IPS-18a (cell line): Measurements from ENCODE around the gene SPAG6.

Experiments used
- H3K27ac ChIP-seq: one replicate; pipeline ENCODE4 v1.5.1; 2013; ENCODE audit warnings: low read length
- H3K27me3 ChIP-seq: one replicate; pipeline ENCODE4 v1.6.1; 2013; ENCODE audit warnings: mild to moderate bottlenecking, low read length; ENCODE audit not compliant: control insufficient read depth, insufficient read depth
- H3K36me3 ChIP-seq: one replicate; pipeline ENCODE4 v1.6.1; 2013; ENCODE audit warnings: low read depth, low read length; ENCODE audit not compliant: control insufficient read depth
- H3K4me1 ChIP-seq: one replicate; pipeline ENCODE4 v1.6.1; 2013; ENCODE audit warnings: low read depth, low read length; ENCODE audit not compliant: control insufficient read depth
- H3K4me3 ChIP-seq: one replicate; pipeline ENCODE4 v1.5.1; 2013; ENCODE audit warnings: low read length
- H3K9ac ChIP-seq: one replicate; pipeline ENCODE4 v1.6.1; 2013; ENCODE audit warnings: mild to moderate bottlenecking, low read length, moderate library complexity
- H3K9me3 ChIP-seq: one replicate; pipeline ENCODE4 v1.6.1; 2013; ENCODE audit warnings: low read depth, low read length; ENCODE audit not compliant: control insufficient read depth

SPAG6 gene

DNA sequence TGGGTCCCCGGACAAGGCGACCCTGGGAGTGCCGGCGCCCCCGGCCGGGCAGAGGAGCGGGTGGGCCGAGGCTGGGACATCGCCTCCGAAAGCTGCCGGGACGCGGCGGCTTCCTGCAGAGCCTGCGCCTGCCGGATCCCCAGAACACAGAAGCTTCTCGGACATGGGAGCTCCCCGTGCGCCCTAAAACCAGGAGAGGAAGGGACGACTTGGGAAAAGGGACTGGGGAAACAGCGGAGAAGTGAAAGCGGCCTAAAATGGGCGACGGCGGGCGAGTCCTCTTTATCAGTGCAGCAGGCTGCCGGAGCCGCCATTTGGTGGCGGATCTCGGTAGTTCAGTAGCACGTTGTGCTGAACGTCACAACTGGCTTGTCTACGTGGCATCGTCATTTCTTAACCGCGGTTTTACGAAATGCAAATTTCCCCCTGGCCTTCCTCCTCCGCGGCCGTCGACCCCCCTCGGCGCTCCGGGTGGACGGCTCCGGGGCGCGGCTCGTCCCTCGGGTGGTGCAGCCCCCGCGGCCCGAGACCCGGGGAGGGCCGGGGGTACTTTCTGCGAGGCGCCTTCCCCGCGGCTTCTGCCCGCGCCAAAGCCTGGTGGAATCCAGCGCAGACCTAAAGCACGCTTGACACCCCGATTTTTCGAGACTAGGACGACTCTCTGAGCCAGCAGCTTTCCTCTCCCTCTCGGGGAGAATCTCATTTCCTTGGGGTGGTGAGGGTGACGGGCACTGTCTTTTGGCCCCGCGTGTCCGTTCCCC is 9.9 kb upstream of the SPAG6 start:
- Histone ChIP-seq H3K9ac (no peak overlapping the region), H3K27me3 (peaks cover 100% of the 10 kb centered on the region), H3K4me3 (peak overlapping the region; percentile 39), H3K4me1 (peaks cover 12% of the 10 kb centered on the region), H3K27ac (no peak overlapping the region), H3K36me3 (no peaks in the 10 kb centered on the region), H3K9me3 (no peaks in the 10 kb centered on the region)

DNA sequence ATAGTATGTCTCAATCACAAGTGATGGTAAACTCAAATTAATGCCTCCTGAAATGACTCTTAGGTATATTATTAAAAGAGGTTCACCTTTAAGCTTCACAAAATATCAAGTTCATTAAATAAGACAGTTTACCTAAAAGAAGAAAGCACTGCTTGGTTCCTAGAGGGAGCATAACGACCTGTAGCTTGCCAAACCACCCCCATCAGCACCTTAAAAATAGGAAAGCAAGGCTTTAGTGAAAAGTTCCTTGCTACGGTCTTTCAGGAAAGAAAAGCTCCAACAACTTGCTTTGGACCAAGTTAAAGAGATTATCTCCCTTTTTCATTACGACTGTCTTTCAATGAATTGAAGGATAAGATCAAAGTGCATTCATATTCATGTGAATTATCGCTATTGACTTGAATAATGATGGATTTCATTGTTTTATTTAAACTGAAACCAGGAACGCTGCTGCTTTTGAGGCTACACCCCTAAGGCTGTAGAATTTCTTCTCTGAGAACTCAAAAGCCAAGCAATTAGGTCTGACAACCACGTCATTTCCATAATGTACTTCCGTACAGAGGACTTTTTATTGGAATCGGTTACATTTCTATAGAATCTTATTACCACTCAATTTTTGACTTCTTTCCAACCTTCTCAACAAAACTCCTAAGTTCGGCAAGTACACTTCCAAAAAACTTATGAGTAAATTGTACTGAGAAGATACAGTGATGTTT is 7.0 kb upstream of the SPAG6 start:
- no peaks in the 10 kb centered on the region for H3K9me3 ChIP-seq
- H3K27ac ChIP-seq, result no peak overlapping the region
- H3K4me3 ChIP-seq, result no peak overlapping the region
- H3K36me3 ChIP-seq, result no peaks in the 10 kb centered on the region
- H3K27me3 ChIP-seq, result peaks cover 99% of the 10 kb centered on the region
- peaks cover 9% of the 10 kb centered on the region for H3K4me1 ChIP-seq
- no peak overlapping the region for H3K9ac ChIP-seq

DNA sequence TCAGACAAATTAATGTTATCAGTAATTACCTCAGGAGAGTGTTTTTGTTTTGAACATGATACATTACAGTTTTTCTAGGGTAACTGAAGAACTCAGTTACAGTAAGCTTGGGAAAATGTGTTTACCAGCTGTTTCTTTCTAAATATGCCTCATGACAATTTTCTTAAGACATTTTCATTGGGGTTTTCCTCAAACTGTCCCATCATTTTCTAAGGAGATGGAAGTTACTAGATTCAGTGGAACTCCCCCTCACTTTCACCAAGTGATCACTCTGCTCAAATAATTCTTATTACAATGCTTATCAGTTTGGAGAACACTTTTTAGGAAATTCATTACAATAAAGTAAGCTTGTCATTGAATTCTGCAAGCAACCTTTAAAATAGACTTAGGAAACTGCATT is 6.4 kb upstream of the SPAG6 start:
- no peaks in the 10 kb centered on the region for H3K36me3 ChIP-seq
- no peaks in the 10 kb centered on the region for H3K9me3 ChIP-seq
- H3K27ac ChIP-seq, result no peak overlapping the region
- H3K27me3 ChIP-seq, result peaks cover 99% of the 10 kb centered on the region
- no peak overlapping the region for H3K9ac ChIP-seq
- H3K4me1 ChIP-seq, result peaks cover 9% of the 10 kb centered on the region
- H3K4me3 ChIP-seq, result no peak overlapping the region

DNA sequence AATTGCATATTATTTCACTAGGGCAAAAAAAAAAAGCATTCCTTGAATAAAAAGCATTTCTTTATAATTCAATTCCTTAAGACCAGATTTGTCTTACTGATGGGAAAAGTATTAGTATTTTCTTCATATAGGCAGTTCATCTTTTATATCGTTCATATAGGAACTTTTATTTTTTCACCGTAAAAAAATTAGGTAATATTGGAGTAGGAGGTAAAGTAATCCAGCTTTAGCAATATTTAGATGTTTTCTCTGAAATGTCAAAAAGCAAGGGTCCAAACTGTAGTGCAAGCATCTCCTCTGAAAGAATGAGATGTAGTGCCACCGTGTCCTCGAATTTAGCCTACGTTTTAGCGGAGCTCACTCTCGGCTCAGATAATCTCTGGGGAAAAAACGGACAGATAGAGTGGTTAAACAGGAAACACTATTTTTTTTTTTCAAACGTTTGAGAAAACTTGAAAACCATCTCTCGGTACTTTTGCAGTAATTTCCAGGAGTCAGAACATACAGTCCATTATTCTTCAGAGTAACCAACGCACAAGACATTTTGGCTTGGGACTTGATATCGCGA is 5.5 kb upstream of the SPAG6 start:
- Histone ChIP-seq H3K9me3 (no peaks in the 10 kb centered on the region), H3K27ac (no peak overlapping the region), H3K27me3 (peaks cover 99% of the 10 kb centered on the region), H3K36me3 (no peaks in the 10 kb centered on the region), H3K4me1 (peaks cover 9% of the 10 kb centered on the region), H3K9ac (peak overlapping the region; percentile 7), H3K4me3 (peak overlapping the region; percentile 66)

DNA sequence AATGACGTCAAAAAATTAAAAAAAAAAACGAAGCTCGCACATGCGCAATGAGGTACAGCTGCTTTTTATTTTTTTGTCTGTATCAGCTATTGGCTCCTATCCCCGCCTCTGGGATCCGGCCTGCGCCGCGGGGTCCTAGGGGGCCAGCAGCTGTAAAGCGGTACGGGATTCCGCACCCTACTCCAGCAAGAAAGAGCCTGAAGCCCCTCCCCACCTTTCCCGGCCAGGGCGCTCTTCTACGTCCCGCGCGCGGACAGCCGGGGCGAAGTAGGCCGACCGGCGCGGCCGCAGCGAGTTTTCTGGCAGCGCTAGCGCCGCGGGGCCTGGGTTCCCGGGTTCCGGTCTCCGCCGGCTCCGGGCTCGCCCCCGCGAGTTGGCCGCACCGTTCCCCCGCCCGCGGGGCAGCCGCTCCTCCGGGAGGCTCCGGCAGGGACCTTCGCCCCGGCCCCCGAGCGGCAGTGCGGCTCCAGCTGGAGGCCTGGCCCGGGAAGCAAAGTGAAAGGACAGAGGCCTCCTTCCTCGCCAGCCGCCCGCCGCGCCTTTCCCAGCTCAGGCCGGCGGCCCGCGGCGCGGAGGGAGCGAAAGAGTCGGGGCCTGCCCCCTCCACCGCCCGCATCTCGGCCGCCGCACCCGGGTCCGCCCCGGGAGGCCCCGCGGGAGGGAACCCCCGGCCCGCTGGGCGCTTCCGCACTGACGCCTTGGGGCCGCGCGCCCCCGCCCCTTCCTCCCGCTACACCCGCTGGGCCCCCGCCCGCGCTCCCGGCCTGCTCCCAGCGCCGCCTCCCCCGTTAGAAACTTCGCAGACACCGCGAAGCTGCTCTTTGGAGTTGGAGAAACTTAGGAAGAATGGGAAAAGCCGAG is 4.7 kb upstream of the SPAG6 start:
- Histone ChIP-seq H3K4me3 (peak overlapping the region; percentile 66), H3K4me1 (peaks cover 9% of the 10 kb centered on the region), H3K36me3 (no peaks in the 10 kb centered on the region), H3K27me3 (peaks cover 99% of the 10 kb centered on the region), H3K9ac (peak overlapping the region; percentile 7), H3K27ac (no peak overlapping the region), H3K9me3 (no peaks in the 10 kb centered on the region)

DNA sequence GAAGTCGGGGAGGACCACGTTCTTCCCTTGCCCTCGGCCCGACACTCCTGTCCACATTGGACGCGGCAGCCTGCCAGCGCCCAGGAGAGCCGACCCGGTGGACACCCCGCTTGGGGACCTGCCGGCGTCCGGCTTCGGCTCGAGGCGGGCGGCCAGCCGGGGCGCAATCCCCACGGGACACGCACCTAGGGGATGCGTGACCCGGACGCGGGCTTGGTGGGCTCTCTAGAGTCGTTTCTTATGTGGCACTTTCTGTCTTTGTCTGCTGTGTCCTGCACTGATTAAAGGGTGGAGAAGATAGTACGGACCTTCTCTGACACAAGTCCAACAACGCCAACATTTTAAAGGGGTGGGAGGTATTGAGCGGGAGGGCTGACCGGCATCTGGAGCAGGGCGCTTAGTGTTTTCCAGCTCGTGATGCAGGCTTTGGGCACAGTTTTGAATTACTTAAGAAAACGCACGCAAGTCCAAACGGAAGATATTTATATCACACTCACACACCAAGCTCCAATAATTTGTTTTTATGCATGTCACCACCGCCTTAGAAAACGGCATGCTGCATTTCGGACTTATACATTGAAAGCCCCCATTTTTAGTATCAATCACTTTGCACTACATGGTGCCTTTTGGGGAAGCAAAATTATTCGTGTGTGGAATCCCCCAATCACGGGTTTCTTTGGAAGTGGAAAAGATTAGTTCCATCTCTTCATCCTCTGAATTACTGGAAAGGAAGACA is 3.9 kb upstream of the SPAG6 start:
- peaks cover 99% of the 10 kb centered on the region for H3K27me3 ChIP-seq

DNA sequence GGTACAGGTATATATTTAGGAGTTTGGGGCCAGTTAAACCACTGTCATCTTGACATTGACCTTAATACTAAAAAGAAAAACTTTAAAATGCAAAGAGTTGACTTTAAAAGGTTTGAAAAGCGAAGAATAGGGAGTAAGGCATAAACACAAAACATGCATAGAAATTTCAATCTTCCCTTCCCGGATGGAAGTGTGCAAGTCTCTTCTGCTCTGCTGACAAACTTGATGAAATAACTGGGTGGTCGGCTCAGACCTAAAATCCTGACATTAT is 3.4 kb upstream of the SPAG6 start:
- H3K27ac ChIP-seq, result no peak overlapping the region
- no peak overlapping the region for H3K9ac ChIP-seq
- H3K36me3 ChIP-seq, result no peaks in the 10 kb centered on the region
- H3K27me3 ChIP-seq, result peaks cover 99% of the 10 kb centered on the region
- H3K4me3 ChIP-seq, result no peak overlapping the region
- H3K9me3 ChIP-seq, result no peaks in the 10 kb centered on the region
- peaks cover 11% of the 10 kb centered on the region for H3K4me1 ChIP-seq

More for the DNA sequence above, 3.9 kb upstream of the SPAG6 start:
- H3K9ac ChIP-seq, result no peak overlapping the region
- no peaks in the 10 kb centered on the region for H3K9me3 ChIP-seq
- H3K4me1 ChIP-seq, result peaks cover 12% of the 10 kb centered on the region
- H3K27ac ChIP-seq, result no peak overlapping the region
- H3K36me3 ChIP-seq, result no peaks in the 10 kb centered on the region
- H3K4me3 ChIP-seq, result peak overlapping the region; percentile 66

DNA sequence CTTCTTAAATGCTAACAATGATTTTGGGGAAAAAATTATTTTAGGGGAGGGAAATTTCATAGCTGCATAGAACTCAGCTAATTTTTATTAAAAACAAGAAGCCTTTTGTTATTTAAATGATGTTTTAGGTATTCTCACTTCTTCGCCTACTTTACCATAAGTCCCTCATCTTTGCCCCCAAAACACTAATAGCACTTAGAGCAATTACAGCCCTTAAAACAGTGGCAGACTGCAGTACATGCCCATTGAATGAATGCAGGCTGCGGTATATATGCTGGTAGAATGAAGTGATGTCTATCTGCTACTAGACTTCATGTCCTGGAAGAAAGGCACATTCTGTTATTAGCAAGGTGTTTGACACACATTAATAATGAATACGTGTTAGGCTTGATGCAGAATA is 2.9 kb upstream of the SPAG6 start:
- H3K9ac ChIP-seq, result no peak overlapping the region
- H3K36me3 ChIP-seq, result no peaks in the 10 kb centered on the region
- H3K9me3 ChIP-seq, result no peaks in the 10 kb centered on the region
- peaks cover 8% of the 10 kb centered on the region for H3K4me1 ChIP-seq
- H3K4me3 ChIP-seq, result no peak overlapping the region
- H3K27me3 ChIP-seq, result peaks cover 99% of the 10 kb centered on the region
- H3K27ac ChIP-seq, result no peak overlapping the region

DNA sequence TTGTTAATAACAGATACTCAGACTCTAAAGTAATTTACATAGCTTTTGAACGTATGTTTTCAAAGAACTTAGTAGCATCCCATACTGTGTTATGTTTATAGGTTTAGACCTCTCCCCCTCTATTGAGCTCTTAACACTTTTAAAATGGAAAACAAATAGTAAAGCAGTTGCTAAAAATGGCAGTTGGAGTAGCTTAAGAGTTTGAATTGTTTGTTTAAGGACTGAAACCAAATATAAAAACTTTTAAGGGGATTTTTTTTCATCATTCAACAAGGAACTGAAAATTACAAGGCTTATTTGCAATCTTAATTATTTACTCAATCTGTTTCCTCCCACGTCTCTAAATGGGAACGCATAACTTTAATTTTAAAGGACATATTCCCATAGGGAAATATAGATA is 1.6 kb upstream of the SPAG6 start:
- H3K9ac ChIP-seq, result no peak overlapping the region
- H3K4me3 ChIP-seq, result no peak overlapping the region
- no peaks in the 10 kb centered on the region for H3K36me3 ChIP-seq
- no peak overlapping the region for H3K27ac ChIP-seq
- peaks cover 8% of the 10 kb centered on the region for H3K4me1 ChIP-seq
- peaks cover 99% of the 10 kb centered on the region for H3K27me3 ChIP-seq
- H3K9me3 ChIP-seq, result no peaks in the 10 kb centered on the region

DNA sequence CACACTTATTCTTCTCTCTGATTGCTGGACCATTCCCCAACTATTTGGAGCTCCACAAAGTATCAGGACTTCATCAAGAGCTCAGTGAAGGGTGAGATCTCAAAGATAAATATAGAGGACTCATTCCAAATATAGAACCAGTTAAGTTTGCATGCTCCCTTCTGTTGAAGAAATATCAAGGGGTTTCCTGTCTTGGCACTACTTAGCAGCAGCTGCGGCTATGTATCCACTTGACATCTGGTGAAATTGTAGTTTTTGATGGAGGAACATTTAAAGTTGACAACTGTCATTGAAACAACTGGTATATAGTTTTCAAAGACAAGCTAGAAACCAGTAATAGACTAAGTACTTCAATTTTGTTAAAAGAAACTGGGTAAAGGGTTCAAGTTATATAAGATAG is 1.0 kb upstream of the SPAG6 start:
- no peak overlapping the region for H3K9ac ChIP-seq

DNA sequence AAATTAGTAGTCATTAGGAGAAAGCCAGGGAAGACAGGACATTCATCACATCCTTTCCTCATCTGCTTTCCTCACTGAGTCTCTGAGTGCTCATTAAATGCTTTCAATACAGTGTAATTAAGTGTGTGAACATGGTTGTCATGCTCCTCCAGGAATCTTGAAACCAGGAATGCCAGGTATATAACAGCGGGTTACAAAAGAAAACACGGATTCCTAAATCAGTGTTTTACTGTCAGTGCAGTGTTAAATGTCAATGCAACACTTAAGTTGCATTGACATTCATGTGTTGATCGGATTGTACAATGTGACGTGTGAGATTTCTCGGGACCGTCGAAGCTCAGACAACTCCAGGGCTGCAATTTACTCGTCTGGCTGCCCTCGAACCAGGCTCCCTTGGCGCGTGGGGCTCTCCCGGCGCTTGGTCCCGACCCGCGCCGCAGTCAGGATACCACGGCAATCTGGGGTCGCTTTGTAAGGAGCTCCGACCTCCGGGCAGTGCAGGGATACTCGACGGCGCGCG is 455 bp upstream of the SPAG6 start:
- H3K9ac ChIP-seq, result no peak overlapping the region
- peaks cover 6% of the 10 kb centered on the region for H3K4me1 ChIP-seq
- no peaks in the 10 kb centered on the region for H3K9me3 ChIP-seq
- H3K4me3 ChIP-seq, result peak overlapping the region; percentile 58
- H3K27me3 ChIP-seq, result peaks cover 90% of the 10 kb centered on the region
- no peaks in the 10 kb centered on the region for H3K36me3 ChIP-seq
- no peak overlapping the region for H3K27ac ChIP-seq

More for the DNA sequence above, 1.0 kb upstream of the SPAG6 start:
- Histone ChIP-seq H3K27ac (no peak overlapping the region), H3K27me3 (peaks cover 96% of the 10 kb centered on the region), H3K9me3 (no peaks in the 10 kb centered on the region), H3K36me3 (no peaks in the 10 kb centered on the region), H3K4me3 (no peak overlapping the region), H3K4me1 (peaks cover 8% of the 10 kb centered on the region)
